NB4 (cell line): ENCODE measurements around the gene SLC4A7.

ENCODE experiments used
- DNase-seq: peaks from one replicate; pipeline ENCODE4 v3.0.0; 2010; ENCODE audit warnings: low read depth
- H3K4me3 ChIP-seq: one replicate; pipeline ENCODE4 v1.5.1; 2011; ENCODE audit warnings: mild to moderate bottlenecking, low read depth, low read length, moderate library complexity
- CTCF ChIP-seq: IDR thresholded peaks from one replicate; pipeline ENCODE4 v1.5.1; 2012; ENCODE audit warnings: low read depth, low read length
- MAX ChIP-seq: IDR thresholded peaks from 2 replicates; pipeline ENCODE4 v1.6.1; 2011; ENCODE audit warnings: low read depth, low read length
- MYC ChIP-seq: IDR thresholded peaks from 2 replicates; pipeline ENCODE4 v1.6.1; 2011; ENCODE audit warnings: low read depth, low read length
- POLR2A ChIP-seq: IDR thresholded peaks from 2 replicates; pipeline ENCODE4 v1.6.1; 2011; ENCODE audit warnings: mild to moderate bottlenecking; ENCODE audit not compliant: insufficient read length; ENCODE audit errors: extremely low read depth

Gene SLC4A7

GRCh38 chr3:27384191-27384590 is 100.0 kb downstream of the SLC4A7 start:
- DNase-seq: no peak
- H3K4me3 ChIP-seq: no peak overlapping the region
- TF ChIP-seq MYC (no peak), POLR2A (no peak), CTCF (no peak), MAX (no peak)

GRCh38 chr3:27380433-27381357 is 103.5 kb downstream of the SLC4A7 start:
- no peak for TF ChIP-seq MAX
- no peak for TF ChIP-seq CTCF
- TF ChIP-seq POLR2A: no peak
- no peak for TF ChIP-seq MYC
- H3K4me3 ChIP-seq: no peak overlapping the region
- no peak for DNase-seq

- no peak overlapping the region for H3K4me3 ChIP-seq
- TF ChIP-seq POLR2A (no peak), CTCF (no peak), MAX (no peak), MYC (no peak)
- no peak for DNase-seq
These were observed 105.9 kb downstream of the SLC4A7 start for GRCh38 chr3:27378331-27378730.

GRCh38 chr3:27376109-27376772 is 107.9 kb downstream of the SLC4A7 start:
- H3K4me3 ChIP-seq: no peak overlapping the region
- DNase-seq: no peak
- TF ChIP-seq MYC (no peak), POLR2A (no peak), MAX (no peak), CTCF (no peak)

GRCh38 chr3:27368831-27369607 is 115.2 kb downstream of the SLC4A7 start, which contains the start of gene NEK10:
NEK10 (minus strand) TSS chr3:27369383; CDS start chr3:27352882, 16,501 bp downstream.
- TF ChIP-seq MAX: peak; percentile 29; the same call in 1 of the 2 replicates
- no peak for TF ChIP-seq POLR2A

More at GRCh38 chr3:27368831-27369607, 115.2 kb downstream of the SLC4A7 start, which contains the start of gene NEK10:
- DNase-seq: peak; percentile 88
- H3K4me3 ChIP-seq: peak within 1 kb of the TSS; percentile 70
